SJCRH30 (cell line): ENCODE data around the gene ATP5ME. TPM values are rescaled to one million over a fixed set of nuclear protein-coding genes. Genes with fewer than 3 reads are reported as not detected.
A peak's percentile ranks its signal among the peaks of the same experiment; 100 is the strongest.

ENCODE experiments used
- DNase-seq, 2 experiments: peaks; one replicate each; pipeline ENCODE4 v3.0.0-alpha.2; 2015 to 2020
- H3K27ac ChIP-seq: fragments of 250-450 bp; sonication (Bioruptor Pico); 2 replicates; pipeline ENCODE4 v1.5.1; 2020; ENCODE audit warnings: mild to moderate bottlenecking, moderate library complexity
- H3K27me3 ChIP-seq: fragments of 250-450 bp; sonication (Bioruptor Pico); 2 replicates; pipeline ENCODE4 v1.5.1; 2020; ENCODE audit warnings: mild to moderate bottlenecking, moderate library complexity
- H3K36me3 ChIP-seq: fragments of 250-450 bp; sonication (Bioruptor Pico); 2 replicates; pipeline ENCODE4 v1.5.1; 2020; ENCODE audit warnings: mild to moderate bottlenecking, moderate library complexity
- H3K4me1 ChIP-seq: fragments of 250-450 bp; sonication (Bioruptor Pico); 2 replicates; pipeline ENCODE4 v1.5.1; 2020; ENCODE audit warnings: mild to moderate bottlenecking, moderate library complexity
- H3K4me3 ChIP-seq: fragments of 250-450 bp; sonication (Bioruptor Pico); 2 replicates; pipeline ENCODE4 v1.5.1; 2020; ENCODE audit warnings: mild to moderate bottlenecking, moderate library complexity
- H3K9me3 ChIP-seq: fragments of 250-450 bp; sonication (Bioruptor Pico); replicated peaks from 2 replicates; pipeline ENCODE4 v1.5.1; 2020; ENCODE audit warnings: mild to moderate bottlenecking, moderate library complexity
- total RNA-seq: library from RNA; depleted of rRNA; stranded (reverse); fragments of >200 nt; shearing (Covaris generic); gene quantifications from 2 replicates; pipeline ENCODE4 v1.2.3, GENCODE V29; 2014

The ATP5ME gene
- total RNA-seq, 1 experiment from 2014 or later: 338 TPM

GRCh38 chr4:682490-683172 is 8.6 kb upstream of the ATP5ME start:
- no peaks in the 10 kb centered on the region for H3K9me3 ChIP-seq
- peaks cover 25% of the 10 kb centered on the region for H3K4me1 ChIP-seq
- no peak for DNase-seq
- H3K4me3 ChIP-seq: no peak overlapping the region
- H3K27me3 ChIP-seq: no peaks in the 10 kb centered on the region
- H3K36me3 ChIP-seq: no peaks in the 10 kb centered on the region
- no peak overlapping the region for H3K27ac ChIP-seq

- DNase-seq: no peak
- H3K4me1 ChIP-seq: peaks cover 25% of the 10 kb centered on the region
- no peaks in the 10 kb centered on the region for H3K27me3 ChIP-seq
- H3K27ac ChIP-seq: no peak overlapping the region
- no peaks in the 10 kb centered on the region for H3K36me3 ChIP-seq
- H3K4me3 ChIP-seq: no peak overlapping the region
- H3K9me3 ChIP-seq: no peaks in the 10 kb centered on the region
Measured at GRCh38 chr4:681736-682451, 7.8 kb upstream of the ATP5ME start.

- DNase-seq: no peak
- Histone ChIP-seq H3K27ac (no peak overlapping the region), H3K9me3 (no peaks in the 10 kb centered on the region), H3K4me3 (no peak overlapping the region), H3K4me1 (peaks cover 25% of the 10 kb centered on the region), H3K36me3 (no peaks in the 10 kb centered on the region), H3K27me3 (no peaks in the 10 kb centered on the region)
Measured at GRCh38 chr4:680928-681645, 7.0 kb upstream of the ATP5ME start.

GRCh38 chr4:680551-680927 is 6.5 kb upstream of the ATP5ME start:
- Histone ChIP-seq H3K36me3 (no peaks in the 10 kb centered on the region), H3K4me1 (peaks cover 30% of the 10 kb centered on the region), H3K27ac (no peak overlapping the region)

GRCh38 chr4:680091-680490 is 6.0 kb upstream of the ATP5ME start:
- Histone ChIP-seq H3K27ac (no peak overlapping the region), H3K36me3 (no peaks in the 10 kb centered on the region), H3K4me1 (peaks cover 35% of the 10 kb centered on the region), H3K9me3 (no peaks in the 10 kb centered on the region), H3K27me3 (no peaks in the 10 kb centered on the region), H3K4me3 (no peak overlapping the region)
- DNase-seq: no peak

More at GRCh38 chr4:680551-680927, 6.5 kb upstream of the ATP5ME start:
- Histone ChIP-seq H3K9me3 (no peaks in the 10 kb centered on the region), H3K4me3 (no peak overlapping the region), H3K27me3 (no peaks in the 10 kb centered on the region)
- no peak for DNase-seq

GRCh38 chr4:679629-680028 is 5.6 kb upstream of the ATP5ME start:
- no peak overlapping the region for H3K27ac ChIP-seq
- peaks cover 37% of the 10 kb centered on the region for H3K4me1 ChIP-seq

GRCh38 chr4:679104-679481 is 5.0 kb upstream of the ATP5ME start:
- Histone ChIP-seq H3K4me3 (no peak overlapping the region), H3K36me3 (no peaks in the 10 kb centered on the region), H3K4me1 (peaks cover 37% of the 10 kb centered on the region), H3K27ac (no peak overlapping the region), H3K27me3 (no peaks in the 10 kb centered on the region), H3K9me3 (no peaks in the 10 kb centered on the region)
- DNase-seq: no peak

More at GRCh38 chr4:679629-680028, 5.6 kb upstream of the ATP5ME start:
- no peak for DNase-seq
- no peaks in the 10 kb centered on the region for H3K27me3 ChIP-seq
- H3K36me3 ChIP-seq: no peaks in the 10 kb centered on the region
- no peak overlapping the region for H3K4me3 ChIP-seq
- H3K9me3 ChIP-seq: no peaks in the 10 kb centered on the region

GRCh38 chr4:678331-679103 is 4.4 kb upstream of the ATP5ME start:
- no peaks in the 10 kb centered on the region for H3K27me3 ChIP-seq
- no peaks in the 10 kb centered on the region for H3K36me3 ChIP-seq
- H3K9me3 ChIP-seq: no peaks in the 10 kb centered on the region
- no peak overlapping the region for H3K27ac ChIP-seq
- no peak for DNase-seq
- H3K4me1 ChIP-seq: peaks cover 37% of the 10 kb centered on the region
- H3K4me3 ChIP-seq: no peak overlapping the region

- Histone ChIP-seq H3K4me1 (peaks cover 37% of the 10 kb centered on the region), H3K36me3 (peaks cover 5% of the 10 kb centered on the region), H3K27me3 (no peaks in the 10 kb centered on the region), H3K4me3 (no peak overlapping the region), H3K27ac (peak overlapping the region; percentile 81), H3K9me3 (no peaks in the 10 kb centered on the region)
- peak; percentile 84 to 90 for DNase-seq
Measured at GRCh38 chr4:677431-678293, 3.6 kb upstream of the ATP5ME start.

GRCh38 chr4:676871-677235 is 2.8 kb upstream of the ATP5ME start:
- Histone ChIP-seq H3K4me1 (peaks cover 37% of the 10 kb centered on the region), H3K9me3 (no peaks in the 10 kb centered on the region), H3K36me3 (peaks cover 12% of the 10 kb centered on the region), H3K27ac (peak overlapping the region; percentile 81), H3K4me3 (no peak overlapping the region), H3K27me3 (no peaks in the 10 kb centered on the region)
- DNase-seq: peak; percentile 72 to 74

- peak; percentile 92 to 95 for DNase-seq
- Histone ChIP-seq H3K4me1 (peaks cover 37% of the 10 kb centered on the region), H3K27me3 (no peaks in the 10 kb centered on the region), H3K36me3 (peaks cover 18% of the 10 kb centered on the region), H3K27ac (peak overlapping the region; percentile 81), H3K9me3 (no peaks in the 10 kb centered on the region), H3K4me3 (no peak overlapping the region)
Measured at GRCh38 chr4:675980-676870, 2.1 kb upstream of the ATP5ME start.

- peak overlapping the region; percentile 81 for H3K4me3 ChIP-seq
- DNase-seq: no peak
Measured at GRCh38 chr4:675036-675882, 1.2 kb upstream of the ATP5ME start.

More at GRCh38 chr4:675036-675882, 1.2 kb upstream of the ATP5ME start:
- Histone ChIP-seq H3K36me3 (peaks cover 25% of the 10 kb centered on the region), H3K27ac (peak overlapping the region; percentile 82), H3K27me3 (no peaks in the 10 kb centered on the region), H3K9me3 (no peaks in the 10 kb centered on the region), H3K4me1 (peaks cover 37% of the 10 kb centered on the region)
